GM21360 (cell line): ENCODE measurements around the gene CAT.
"Not testable (repeated sequence)": the region's sequence is repeated elsewhere in the genome, so short reads cannot be mapped to it uniquely, and the experiment has no call there.

Experiments used
- ATAC-seq: cut with Tn5 transposase; IDR thresholded peaks from one replicate; pipeline ENCODE4 v1.9.1; 2021; ENCODE audit warnings: mild to moderate bottlenecking, moderate library complexity; ENCODE audit not compliant: unreplicated experiment

CAT gene

GRCh38 chr11:34424826-34425225, 13.9 kb upstream of the CAT start:
- not testable (repeated sequence) for ATAC-seq

- no peak for ATAC-seq
Observed at GRCh38 chr11:34425360-34425759, 13.4 kb upstream of the CAT start.

GRCh38 chr11:34425867-34426266, 12.9 kb upstream of the CAT start:
- ATAC-seq: no peak

- ATAC-seq: no peak
Observed at GRCh38 chr11:34426766-34427185, 12.0 kb upstream of the CAT start.

GRCh38 chr11:34427186-34427805, 11.4 kb upstream of the CAT start:
- ATAC-seq: no peak

- no peak for ATAC-seq
Observed at GRCh38 chr11:34431979-34432378, 6.8 kb upstream of the CAT start.

- no peak for ATAC-seq
Observed at GRCh38 chr11:34432822-34433221, 5.9 kb upstream of the CAT start.

GRCh38 chr11:34433899-34434298, 4.8 kb upstream of the CAT start:
- ATAC-seq: no peak

- no peak for ATAC-seq
Observed at GRCh38 chr11:34437224-34438125, 1.3 kb upstream of the CAT start.

- ATAC-seq: no peak
Observed at GRCh38 chr11:34439610-34440198, 970 bp downstream of the CAT start.

GRCh38 chr11:34441814-34442213, 3.1 kb downstream of the CAT start:
- ATAC-seq: no peak

- ATAC-seq: no peak
Observed at GRCh38 chr11:34443136-34443535, 4.4 kb downstream of the CAT start.

GRCh38 chr11:34444428-34444827, 5.7 kb downstream of the CAT start:
- no peak for ATAC-seq

GRCh38 chr11:34445956-34446355, 7.2 kb downstream of the CAT start:
- ATAC-seq: no peak

GRCh38 chr11:34446386-34446785, 7.7 kb downstream of the CAT start:
- ATAC-seq: no peak

GRCh38 chr11:34447044-34447443, 8.3 kb downstream of the CAT start:
- ATAC-seq: no peak

- ATAC-seq: no peak
Observed at GRCh38 chr11:34448223-34448994, 9.7 kb downstream of the CAT start.

- ATAC-seq: no peak
Observed at GRCh38 chr11:34449013-34449412, 10.3 kb downstream of the CAT start.

- ATAC-seq: no peak
Observed at GRCh38 chr11:34451053-34451452, 12.3 kb downstream of the CAT start.

GRCh38 chr11:34454308-34455032, 15.7 kb downstream of the CAT start:
- ATAC-seq: no peak

- ATAC-seq: no peak
Observed at GRCh38 chr11:34457607-34458006, 18.9 kb downstream of the CAT start.
